Head of caudate nucleus (tissue), 42 donors: ENCODE measurements around the gene DHRS12.

ENCODE experiments used
- DNase-seq, 42 donors: peaks; one replicate each; pipeline versions ENCODE4 v3.0.0 to v3.0.0-alpha.2; 2020 to 2021; ENCODE audit warnings: mixed read lengths in 7 of 42
- intact Hi-C: fragments of 100-400 bp; cut with DNase I; formaldehyde crosslinking; loops from one replicate; pipeline ENCODE4 v1.15.0; 2022

Gene DHRS12

DNA sequence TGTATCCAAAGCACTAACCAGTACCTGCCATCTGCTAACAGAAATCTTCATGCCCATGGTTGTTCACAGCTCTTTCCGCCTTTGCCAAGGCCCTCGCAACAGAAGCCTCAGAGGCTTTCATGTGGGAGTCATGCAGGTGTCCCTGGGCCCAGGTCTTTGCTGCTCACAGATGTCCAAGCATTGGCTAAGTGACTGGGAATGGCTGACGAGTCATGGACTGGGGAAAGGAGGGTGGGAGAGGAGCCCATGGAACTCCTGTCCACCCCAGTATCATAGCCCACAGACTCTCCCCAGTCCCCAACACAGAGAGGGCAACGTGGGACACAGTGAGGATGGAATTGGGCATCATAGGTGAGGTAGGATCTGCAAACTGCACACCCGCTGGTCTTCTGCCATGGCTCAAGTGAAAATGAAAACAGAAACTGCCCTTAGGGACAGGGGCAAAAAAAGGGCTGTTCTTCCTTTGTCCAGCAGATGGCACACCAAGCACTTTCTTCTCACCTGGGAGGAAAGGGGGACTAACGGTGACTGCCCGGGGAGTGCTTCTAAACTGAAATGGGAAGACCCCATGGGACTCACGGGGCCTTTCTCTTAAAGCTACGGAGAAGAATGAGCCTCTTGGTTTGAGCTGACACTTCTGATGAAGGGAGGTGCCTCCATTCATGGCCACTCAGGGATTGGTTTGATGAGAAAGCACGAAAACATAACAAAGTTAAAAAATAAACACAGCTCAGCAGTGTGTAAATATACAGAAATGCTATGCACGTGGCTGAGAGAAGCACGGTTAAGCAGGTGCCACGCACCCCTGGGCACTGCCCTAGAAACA, 11.1 kb upstream of the DHRS12 start:
- DNase-seq: peak in 36 of 42 donors; percentile 9 to 86 (median 62)
- intact Hi-C loops: loop anchor here (10.0 kb wide), 1 partner anchor 320 kb away; no protein-coding TSS in a partner anchor

DNA sequence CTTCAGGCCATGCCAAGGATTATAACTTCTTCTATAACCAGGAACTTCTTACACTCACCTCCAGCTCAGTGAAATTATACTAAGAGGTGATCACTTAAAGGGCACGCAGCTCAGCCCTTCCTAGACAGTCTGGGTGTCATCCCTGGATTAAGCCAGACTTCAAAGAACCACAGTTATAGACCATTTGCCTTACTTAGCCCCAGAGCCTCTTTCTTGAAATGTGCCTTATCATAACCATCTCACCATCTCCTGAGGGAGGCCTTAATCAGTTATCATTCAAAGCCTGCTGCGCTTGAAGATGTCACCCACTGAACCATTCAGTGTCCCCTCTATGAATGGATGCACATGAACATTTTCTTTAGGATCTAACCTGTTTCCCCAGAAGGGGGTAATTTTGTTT, 10.1 kb upstream of the DHRS12 start:
- no peak for DNase-seq
- intact Hi-C loops: loop anchor here (10.0 kb wide), 1 partner anchor 321 kb away; no protein-coding TSS in a partner anchor

DNA sequence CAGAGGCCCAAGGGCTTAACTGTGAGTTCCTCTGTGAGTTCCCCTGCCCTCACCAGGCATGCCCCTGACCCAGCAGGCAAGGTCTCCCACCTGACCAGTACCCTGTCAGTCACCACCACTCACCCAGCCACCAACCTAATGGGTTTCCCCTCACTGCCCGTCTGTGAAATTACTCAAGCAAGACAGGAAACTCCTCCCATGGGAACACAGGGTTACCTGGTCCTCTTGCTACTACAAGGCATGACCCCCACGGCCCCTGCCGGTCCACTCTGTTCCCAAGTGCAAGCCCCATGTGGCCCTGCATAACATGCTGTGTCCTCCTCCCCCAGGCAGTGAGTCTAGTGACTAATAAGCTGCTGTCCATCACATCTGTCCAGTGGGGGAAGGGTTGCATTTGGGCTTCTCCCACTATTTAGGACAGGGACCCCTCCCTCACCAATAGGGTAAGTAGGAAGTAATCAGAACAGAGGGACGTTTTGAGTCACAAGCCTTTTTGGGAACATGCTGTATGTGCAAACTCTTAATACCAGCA, 8.0 kb upstream of the DHRS12 start:
- DNase-seq: no peak
- intact Hi-C loops: loop anchor here (10.0 kb wide), 1 partner anchor 323 kb away; no protein-coding TSS in a partner anchor

DNA sequence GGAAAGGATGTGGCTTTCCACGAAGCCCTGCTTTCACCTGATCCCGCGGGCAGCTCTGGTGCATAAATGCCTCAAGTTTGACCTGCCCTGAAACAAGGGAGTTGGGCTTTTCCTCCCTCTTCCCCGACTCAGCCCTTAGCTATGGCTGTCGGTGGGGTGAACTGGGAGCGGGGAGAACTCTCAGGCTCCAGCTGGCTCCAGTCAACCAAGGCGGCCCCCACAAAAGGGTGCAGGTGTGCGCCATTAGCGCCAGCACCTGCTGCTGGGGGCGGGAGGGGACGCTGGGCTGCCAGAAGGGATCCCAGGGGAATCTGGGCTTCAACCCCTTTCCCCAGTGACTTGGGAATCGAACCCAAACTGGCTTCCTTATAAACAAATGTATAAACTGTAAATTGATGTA, 7.1 kb upstream of the DHRS12 start:
- intact Hi-C loops: loop anchor here (10.0 kb wide), 1 partner anchor 324 kb away; no protein-coding TSS in a partner anchor

GRCh38 chr13:51808811-51809210, 4.8 kb upstream of the DHRS12 start:
- intact Hi-C loops: no loop called here
- no peak for DNase-seq

More for the DNA sequence above, 7.1 kb upstream of the DHRS12 start:
- DNase-seq: no peak

- intact Hi-C loops: no loop called here
- DNase-seq: no peak
Observed at GRCh38 chr13:51807041-51807440, 3.1 kb upstream of the DHRS12 start.

GRCh38 chr13:51806566-51806965, 2.6 kb upstream of the DHRS12 start:
- intact Hi-C loops: no loop called here
- peak in 10 of 42 donors; percentile 36 to 79 (median 50) for DNase-seq

GRCh38 chr13:51805925-51806324, 2.0 kb upstream of the DHRS12 start:
- DNase-seq: no peak
- intact Hi-C loops: no loop called here

- DNase-seq: no peak
- intact Hi-C loops: no loop called here
Observed at GRCh38 chr13:51805313-51805712, 1.4 kb upstream of the DHRS12 start.

DNA sequence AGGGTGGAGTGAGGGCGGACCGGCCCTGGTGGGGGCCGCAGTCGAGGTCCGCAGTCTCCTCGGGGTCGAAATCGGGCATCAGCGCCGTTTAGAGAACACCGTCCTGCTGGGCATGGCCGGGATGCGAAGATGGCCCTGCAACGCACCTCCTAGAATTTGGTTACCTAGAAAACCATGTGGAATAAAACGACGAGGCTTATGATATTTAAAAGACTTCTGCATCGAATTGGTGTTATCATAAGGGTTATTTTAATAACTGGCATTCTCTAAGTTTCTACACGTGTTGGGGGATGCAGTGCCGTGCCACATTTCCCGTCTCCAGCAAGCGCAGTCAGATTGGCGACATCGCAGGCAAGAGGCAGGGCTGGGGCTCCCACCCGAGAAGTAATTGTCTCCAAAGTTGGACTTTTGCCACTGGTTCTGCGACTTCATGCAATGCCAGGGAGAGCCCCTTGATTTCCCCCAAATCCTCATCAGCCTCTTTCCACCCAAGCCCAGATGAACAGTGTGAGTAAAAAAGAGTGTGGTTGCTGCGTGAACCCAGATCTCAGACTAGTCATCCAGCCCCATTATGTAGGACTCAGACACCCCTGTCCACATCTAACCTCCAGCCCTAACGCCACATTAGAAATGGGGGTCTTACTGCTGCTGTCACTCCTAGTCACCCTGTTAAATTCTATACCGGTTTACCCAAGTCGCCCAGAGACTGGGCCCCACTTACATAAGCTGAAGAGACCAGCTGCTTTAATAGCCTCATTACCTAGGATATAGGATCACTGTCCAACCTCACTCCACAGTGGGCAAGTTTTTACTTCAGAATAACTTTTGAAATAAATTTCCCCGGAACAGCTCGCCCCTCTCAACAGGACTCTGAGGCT, 571 bp upstream of the DHRS12 start:
- peak in 38 of 42 donors; percentile 26 to 79 (median 57) for DNase-seq
- intact Hi-C loops: loop anchor here (5.0 kb wide), 2 partner anchors 222 to 352 kb away; partner anchors contain the start of genes INTS6 and WDFY2

DNA sequence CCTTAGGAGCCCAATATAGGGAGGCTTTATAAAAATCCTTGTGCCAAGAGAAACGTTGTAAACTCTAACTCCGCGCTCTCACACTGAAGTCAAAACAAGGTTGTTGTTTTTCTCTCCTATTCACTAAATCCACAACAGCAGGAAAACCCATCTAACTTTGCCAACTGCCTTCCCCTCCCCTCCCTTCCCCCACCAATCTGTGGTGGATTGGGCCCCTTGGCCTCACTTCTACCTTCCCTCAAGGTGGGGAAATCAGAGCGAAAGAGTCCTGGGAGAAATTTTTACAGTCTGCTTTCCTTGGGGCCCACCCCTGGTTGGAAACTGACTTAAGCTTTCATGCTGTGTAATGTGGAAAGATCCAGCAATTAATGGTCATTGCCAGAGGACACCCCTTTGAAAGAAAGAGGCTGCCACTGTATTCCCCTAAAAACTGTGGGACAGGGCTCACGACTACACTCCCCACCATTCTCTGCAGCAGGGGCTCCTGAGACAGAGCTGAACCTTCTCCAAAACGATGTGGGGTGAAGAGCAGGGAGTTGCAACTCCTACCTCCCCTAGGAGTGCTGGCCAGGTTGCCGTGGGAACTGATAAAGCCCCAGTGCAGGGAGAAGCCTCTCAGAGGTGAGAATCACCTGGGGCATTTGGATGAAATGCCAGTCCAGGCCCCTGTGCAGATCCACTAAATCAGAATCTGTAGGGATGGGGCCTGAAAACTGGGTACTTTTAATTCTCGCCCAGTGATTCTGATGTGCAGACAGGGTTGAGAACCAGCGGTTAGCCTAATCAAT, 1.1 kb downstream of the DHRS12 start:
- DNase-seq: peak in 1 of 42 donors; percentile 28
- intact Hi-C loops: loop anchor here (5.0 kb wide), 2 partner anchors 221 to 351 kb away; partner anchors contain the start of genes INTS6 and WDFY2

- intact Hi-C loops: loop anchor here (5.0 kb wide), 2 partner anchors 219 to 349 kb away; partner anchors contain the start of genes INTS6 and WDFY2
Observed at GRCh38 chr13:51801631-51802099, 2.3 kb downstream of the DHRS12 start.

DNA sequence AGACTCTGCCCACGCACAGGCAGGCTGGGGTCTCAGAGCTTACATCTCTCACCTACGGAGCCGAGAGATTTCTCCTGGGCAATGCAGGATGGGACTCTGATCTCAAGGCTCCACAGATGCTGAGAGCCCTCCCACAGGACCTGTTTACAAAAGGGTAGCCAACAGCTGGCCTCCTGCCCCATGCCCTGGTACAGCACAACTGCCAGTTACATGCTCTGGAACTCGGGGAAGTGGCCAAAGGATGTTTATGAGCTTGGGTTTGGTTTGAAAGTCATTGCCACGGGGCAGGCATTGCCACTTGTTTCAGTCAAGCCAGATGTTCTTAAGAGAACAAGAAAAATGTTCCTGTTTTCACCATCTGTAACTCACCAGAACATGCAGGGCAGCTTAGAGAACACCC, 3.5 kb downstream of the DHRS12 start:
- intact Hi-C loops: loop anchor here (5.0 kb wide), 2 partner anchors 218 to 348 kb away; partner anchors contain the start of genes INTS6 and WDFY2
- DNase-seq: peak in 1 of 42 donors; percentile 35

More at GRCh38 chr13:51801631-51802099, 2.3 kb downstream of the DHRS12 start:
- DNase-seq: peak; percentile 55 to 89 (median 79)

GRCh38 chr13:51799261-51799660, 4.7 kb downstream of the DHRS12 start:
- DNase-seq: no peak
- intact Hi-C loops: no loop called here

- intact Hi-C loops: no loop called here
- peak in 35 of 42 donors; percentile 39 to 89 (median 68) for DNase-seq
Observed at GRCh38 chr13:51797664-51798488, 6.1 kb downstream of the DHRS12 start.

- intact Hi-C loops: no loop called here
- DNase-seq: no peak
Observed at GRCh38 chr13:51796546-51796945, 7.4 kb downstream of the DHRS12 start.

- no peak for DNase-seq
- intact Hi-C loops: no loop called here
Observed at GRCh38 chr13:51795419-51795818, 8.5 kb downstream of the DHRS12 start.
